ENCODE measurements around the gene XCL1. TPM values are rescaled to one million over a fixed set of nuclear protein-coding genes. Genes with fewer than 3 reads are reported as not detected.

Gene XCL1
- polyA plus RNA-seq, 1 experiment, result not detected

DNA sequence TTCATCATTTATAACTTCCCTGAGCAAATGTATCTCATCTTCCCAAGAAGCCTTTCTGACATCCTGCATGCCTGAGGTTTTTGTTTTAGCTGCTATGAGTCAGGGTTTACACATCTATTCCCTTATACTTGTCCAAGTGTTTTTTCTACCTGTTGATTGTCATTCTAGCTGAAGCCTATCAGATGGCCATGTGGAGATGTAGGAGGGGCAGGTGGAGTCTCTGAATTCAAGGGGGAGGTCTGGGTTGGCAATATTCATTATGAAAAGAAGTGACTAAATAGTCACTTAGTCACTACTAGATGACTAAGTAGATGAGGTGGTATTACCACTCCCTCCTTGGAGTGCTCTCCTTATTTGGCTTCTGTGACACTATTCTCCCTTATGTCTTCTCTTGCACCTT is 52.4 kb downstream of the XCL1 start:
- ChIA-PET POLR2A (no interaction called here), CTCF (no interaction called here)
- no peak overlapping the region for H3K4me3 ChIP-seq (ENCODE audit: low read depth, low read length)
- H3K27me3 ChIP-seq (ENCODE audit: control insufficient read depth, insufficient read depth, low read length), result no peaks in the 10 kb centered on the region
- DNase-seq (ENCODE audit: low read depth), result no peak
- no peaks in the 10 kb centered on the region for H3K36me3 ChIP-seq (ENCODE audit: control insufficient read depth, insufficient read depth, low read length)
- TF ChIP-seq, protein P1, sequence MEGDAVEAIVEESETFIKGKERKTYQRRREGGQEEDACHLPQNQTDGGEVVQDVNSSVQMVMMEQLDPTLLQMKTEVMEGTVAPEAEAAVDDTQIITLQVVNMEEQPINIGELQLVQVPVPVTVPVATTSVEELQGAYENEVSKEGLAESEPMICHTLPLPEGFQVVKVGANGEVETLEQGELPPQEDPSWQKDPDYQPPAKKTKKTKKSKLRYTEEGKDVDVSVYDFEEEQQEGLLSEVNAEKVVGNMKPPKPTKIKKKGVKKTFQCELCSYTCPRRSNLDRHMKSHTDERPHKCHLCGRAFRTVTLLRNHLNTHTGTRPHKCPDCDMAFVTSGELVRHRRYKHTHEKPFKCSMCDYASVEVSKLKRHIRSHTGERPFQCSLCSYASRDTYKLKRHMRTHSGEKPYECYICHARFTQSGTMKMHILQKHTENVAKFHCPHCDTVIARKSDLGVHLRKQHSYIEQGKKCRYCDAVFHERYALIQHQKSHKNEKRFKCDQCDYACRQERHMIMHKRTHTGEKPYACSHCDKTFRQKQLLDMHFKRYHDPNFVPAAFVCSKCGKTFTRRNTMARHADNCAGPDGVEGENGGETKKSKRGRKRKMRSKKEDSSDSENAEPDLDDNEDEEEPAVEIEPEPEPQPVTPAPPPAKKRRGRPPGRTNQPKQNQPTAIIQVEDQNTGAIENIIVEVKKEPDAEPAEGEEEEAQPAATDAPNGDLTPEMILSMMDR (IDR thresholded peaks at IDR 0.05; ENCODE audit: insufficient read depth, low read depth, low read length), result no peak

DNA sequence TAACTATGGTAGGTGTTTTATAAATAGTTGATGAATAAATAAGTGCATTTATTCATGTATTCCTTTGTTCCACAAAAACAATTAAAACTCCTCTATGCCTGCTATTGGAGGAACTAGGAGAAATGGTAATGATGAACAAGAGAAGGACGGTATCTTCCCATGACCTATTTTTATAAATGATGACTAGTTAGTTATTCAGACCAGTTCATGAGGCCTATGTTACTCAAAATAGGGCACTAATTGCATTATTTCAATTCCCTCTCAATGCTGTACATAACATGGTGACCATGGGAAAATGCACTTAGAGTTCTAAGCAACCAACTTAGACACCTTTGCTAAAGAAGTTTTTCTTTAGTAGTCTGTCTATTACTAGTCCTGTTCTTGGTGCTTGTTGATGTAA is 53.1 kb downstream of the XCL1 start:
- POLR2A ChIA-PET, result no interaction called here
- no peak overlapping the region for H3K4me3 ChIP-seq (ENCODE audit: low read depth, low read length)
- H3K27me3 ChIP-seq (ENCODE audit: control insufficient read depth, insufficient read depth, low read length), result no peaks in the 10 kb centered on the region
- DNase-seq (ENCODE audit: low read depth), result no peak
- CTCF ChIA-PET, result no interaction called here
- TF ChIP-seq, protein P1 (IDR thresholded peaks at IDR 0.05; ENCODE audit: insufficient read depth, low read depth, low read length), result no peak
- H3K36me3 ChIP-seq (ENCODE audit: control insufficient read depth, insufficient read depth, low read length), result no peaks in the 10 kb centered on the region

Other genes starting within 250 kb of the XCL1 start
- gene XCL2, start 32.6 kb upstream of the XCL1 start, polyA plus RNA-seq (2011; rRNA removed), result not detected in 2 replicates
- 0.06 and 0.13 TPM in 2 replicates for gene DPT, start 152.6 kb downstream of the XCL1 start, polyA plus RNA-seq (2011; rRNA removed)

Measured in BJ (cell line).